ENCODE measurements around the gene SLC50A1.

The SLC50A1 gene

DNA sequence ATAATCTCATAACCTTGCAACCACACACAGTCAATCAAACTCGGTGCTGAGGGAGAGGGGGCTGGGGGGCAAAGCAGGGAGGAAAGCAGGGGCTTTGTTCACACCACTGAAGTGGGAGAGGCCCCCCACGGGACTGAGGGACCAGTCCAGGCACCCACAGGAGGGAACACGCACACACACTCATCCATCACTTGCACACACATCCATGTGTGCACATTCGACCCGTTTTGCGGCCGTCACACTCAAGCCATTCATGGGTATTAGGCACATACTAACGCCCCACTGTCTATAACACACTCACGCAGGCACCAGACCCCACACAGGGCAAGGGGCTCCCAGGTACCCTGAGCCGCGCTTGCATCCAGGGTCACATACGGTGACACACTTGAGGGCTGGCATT lies 43.0 kb upstream of the SLC50A1 start:
- TF ChIP-seq POLR2A (IDR thresholded peaks at IDR 0.05; ENCODE audit: extremely low read depth, insufficient read length), result no peak
- no peak for TF ChIP-seq MAX (IDR thresholded peaks at IDR 0.05; ENCODE audit: low read depth, low read length)
- no peak for TF ChIP-seq CTCF (IDR thresholded peaks at IDR 0.05; ENCODE audit: low read depth, low read length)
- TF ChIP-seq MYC (IDR thresholded peaks at IDR 0.05; ENCODE audit: low read depth, low read length), result no peak
- DNase-seq (ENCODE audit: low read depth), result no peak
- no peak overlapping the region for H3K4me3 ChIP-seq (ENCODE audit: low read depth, low read length)

- peak; percentile 54 for DNase-seq (ENCODE audit: low read depth)
- no peak overlapping the region for H3K4me3 ChIP-seq (ENCODE audit: low read depth, low read length)
- TF ChIP-seq MAX (IDR thresholded peaks at IDR 0.05; ENCODE audit: low read depth, low read length) (no peak), CTCF (IDR thresholded peaks at IDR 0.05; ENCODE audit: low read depth, low read length) (peak; percentile 47), MYC (IDR thresholded peaks at IDR 0.05; ENCODE audit: low read depth, low read length) (no peak)
Observed at GRCh38 chr1:155093911-155094621, 41.6 kb upstream of the SLC50A1 start.

- no peak for TF ChIP-seq MYC (IDR thresholded peaks at IDR 0.05; ENCODE audit: low read depth, low read length)
- no peak for TF ChIP-seq POLR2A (IDR thresholded peaks at IDR 0.05; ENCODE audit: extremely low read depth, insufficient read length)
- no peak for TF ChIP-seq CTCF (IDR thresholded peaks at IDR 0.05; ENCODE audit: low read depth, low read length)
- DNase-seq (ENCODE audit: low read depth), result no peak
- H3K4me3 ChIP-seq (ENCODE audit: low read depth, low read length), result no peak overlapping the region
Observed at GRCh38 chr1:155094622-155094948, 41.1 kb upstream of the SLC50A1 start.

DNA sequence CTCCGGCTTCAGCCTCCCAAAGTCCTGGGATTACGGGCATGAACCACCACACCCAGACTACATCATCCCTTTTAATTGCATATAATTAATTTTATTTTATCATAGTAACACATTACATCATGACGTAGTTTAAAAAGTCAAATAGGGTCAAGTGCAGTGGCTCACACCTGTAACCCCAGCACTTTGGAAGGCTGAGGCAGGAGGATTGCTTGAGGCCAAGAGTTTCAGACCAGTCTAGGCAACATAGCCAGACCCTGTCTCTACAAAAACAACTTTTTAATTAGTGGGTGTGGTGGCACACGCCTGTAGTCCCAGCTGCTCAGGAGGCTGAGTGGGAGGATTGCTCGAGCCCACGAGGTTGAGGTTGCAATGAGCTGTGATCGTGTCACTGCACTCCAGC lies 36.3 kb upstream of the SLC50A1 start:
- DNase-seq (ENCODE audit: low read depth), result no peak
- H3K4me3 ChIP-seq (ENCODE audit: low read depth, low read length), result no peak overlapping the region
- no peak for TF ChIP-seq MYC (IDR thresholded peaks at IDR 0.05; ENCODE audit: low read depth, low read length)
- TF ChIP-seq CTCF (IDR thresholded peaks at IDR 0.05; ENCODE audit: low read depth, low read length), result no peak
- TF ChIP-seq POLR2A (IDR thresholded peaks at IDR 0.05; ENCODE audit: extremely low read depth, insufficient read length), result no peak
- no peak for TF ChIP-seq MAX (IDR thresholded peaks at IDR 0.05; ENCODE audit: low read depth, low read length)

- TF ChIP-seq POLR2A (IDR thresholded peaks at IDR 0.05; ENCODE audit: extremely low read depth, insufficient read length), result no peak
- TF ChIP-seq MAX (IDR thresholded peaks at IDR 0.05; ENCODE audit: low read depth, low read length), result no peak
- no peak for TF ChIP-seq CTCF (IDR thresholded peaks at IDR 0.05; ENCODE audit: low read depth, low read length)
- no peak for TF ChIP-seq MYC (IDR thresholded peaks at IDR 0.05; ENCODE audit: low read depth, low read length)
- no peak for DNase-seq (ENCODE audit: low read depth)
- no peak overlapping the region for H3K4me3 ChIP-seq (ENCODE audit: low read depth, low read length)
Observed at GRCh38 chr1:155103325-155103724, 32.3 kb upstream of the SLC50A1 start.

All from NB4 (cell line).